Panc1 (cell line): ENCODE results near the gene TCF20.

ENCODE experiments used
- CTCF ChIP-seq: fragments of 450-650 bp; IDR thresholded peaks from 2 replicates; pipeline ENCODE4 v1.5.1; 2017; ENCODE audit warnings: mild to moderate bottlenecking
- POLR2AphosphoS5 ChIP-seq: IDR thresholded peaks from 2 replicates; pipeline ENCODE4 v1.6.1; 2012; ENCODE audit warnings: mild to moderate bottlenecking, low read depth, low read length, moderate library complexity
- REST ChIP-seq, 2 experiments: IDR thresholded peaks; 2 replicates each; pipeline ENCODE4 v1.6.1; 2011 to 2012; ENCODE audit warnings: low read depth in 2 of 2, control low read depth in 1 of 2, low read length in 1 of 2, mild to moderate bottlenecking in 1 of 2, moderate library complexity in 1 of 2; ENCODE audit not compliant: insufficient read depth in 1 of 2
- SIN3A ChIP-seq: IDR thresholded peaks from 2 replicates; pipeline ENCODE4 v1.6.1; 2012; ENCODE audit warnings: low read depth, mild to moderate bottlenecking, low read length, moderate library complexity, borderline replicate concordance; ENCODE audit not compliant: insufficient read depth
- TCF7L2 ChIP-seq: IDR thresholded peaks from 2 replicates; pipeline ENCODE4 v1.6.1; 2011; ENCODE audit warnings: mild to moderate bottlenecking, low read depth, low read length, inconsistent platforms

DNA sequence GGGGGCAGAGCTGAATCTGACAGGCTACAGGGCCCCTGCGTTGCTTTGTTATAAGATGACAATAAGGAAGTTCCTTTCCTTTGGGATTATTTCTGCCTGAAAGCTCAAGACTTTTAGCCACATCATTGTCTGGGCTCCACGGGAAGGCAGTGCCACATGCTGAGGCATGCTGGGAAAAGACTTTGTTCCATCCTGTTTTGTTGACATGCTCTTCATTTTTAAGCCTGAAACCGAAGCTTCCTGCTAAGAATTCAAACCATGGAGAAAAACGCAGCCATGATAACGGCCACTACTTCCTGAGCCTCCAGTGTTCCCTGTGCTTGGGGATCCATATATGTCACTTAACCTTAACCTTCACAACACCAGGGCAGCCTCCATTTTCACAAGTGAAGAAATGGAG is 5.5 kb upstream of the TCF20 start:
- no peak for TF ChIP-seq SIN3A
- no peak for TF ChIP-seq TCF7L2
- no peak for TF ChIP-seq POLR2AphosphoS5
- TF ChIP-seq CTCF, result no peak
- no peak for TF ChIP-seq REST (IDR thresholded peaks at IDR 0.05; ENCODE audit: insufficient read depth in 1 of 2, low read depth in 2 of 2, low read length in 1 of 2)
